HepG2 (cell line): ENCODE measurements around the gene NDUFS7. TPM values are rescaled to one million over a fixed set of nuclear protein-coding genes. Genes with fewer than 3 reads are reported as not detected.
A peak's percentile ranks its signal among the peaks of the same experiment; 100 is the strongest.

ENCODE experiments used
- CBX2 ChIP-seq, 2 experiments: fragments of 200-600 bp in 1 of 2; sonication (generic); formaldehyde crosslinking in 1 of 2; IDR thresholded peaks; 2 replicates each; pipeline versions ENCODE4 v1.7.0 to v1.8.1; 2018 to 2022; ENCODE audit warnings: low read depth in 2 of 2, low read length in 1 of 2, mild to moderate bottlenecking in 1 of 2, missing genetic modification reagents in 1 of 2
- FLYWCH1 ChIP-seq: sonication (generic); formaldehyde crosslinking; IDR thresholded peaks from 2 replicates; pipeline ENCODE4 v1.8.1; 2023; ENCODE audit warnings: mild to moderate bottlenecking, missing genetic modification reagents
- FOXP1 ChIP-seq, 2 experiments: fragments of 450-650 bp in 1 of 2; IDR thresholded peaks; 2 replicates each; pipeline ENCODE4 v1.6.1; 2017 to 2018; ENCODE audit warnings: antibody characterized with exemption in 1 of 2
- IKZF1 ChIP-seq: fragments of 450-650 bp; IDR thresholded peaks from 2 replicates; pipeline ENCODE4 v1.7.1; 2016
- MEIS1 ChIP-seq: sonication (generic); formaldehyde crosslinking; IDR thresholded peaks from 2 replicates; pipeline ENCODE4 v1.9.0; 2021; ENCODE audit warnings: mild to moderate bottlenecking, missing genetic modification reagents, moderate library complexity, borderline replicate concordance
- MYPOP ChIP-seq: sonication (generic); formaldehyde crosslinking; IDR thresholded peaks from 2 replicates; pipeline ENCODE4 v1.8.1; 2023; ENCODE audit warnings: mild to moderate bottlenecking, moderate library complexity, missing genetic modification reagents
- RAD51 ChIP-seq: fragments of 450-650 bp; IDR thresholded peaks from 2 replicates; pipeline ENCODE4 v1.6.1; 2016; ENCODE audit warnings: borderline replicate concordance
- RCOR2 ChIP-seq: IDR thresholded peaks from 2 replicates; pipeline ENCODE4 v1.6.1; 2016; ENCODE audit warnings: missing biosample characterization, missing genetic modification reagents
- YEATS2 ChIP-seq: sonication (generic); formaldehyde crosslinking; IDR thresholded peaks from 2 replicates; pipeline ENCODE4 v1.4.0; 2020; ENCODE audit warnings: missing genetic modification reagents, borderline replicate concordance
- ZBTB37 ChIP-seq: sonication (generic); formaldehyde crosslinking; IDR thresholded peaks from 2 replicates; pipeline ENCODE4 v1.4.0; 2020; ENCODE audit warnings: mild to moderate bottlenecking, missing genetic modification reagents
- ZKSCAN5 ChIP-seq: sonication (generic); formaldehyde crosslinking; IDR thresholded peaks from 2 replicates; pipeline ENCODE4 v1.5.1; 2020; ENCODE audit warnings: mild to moderate bottlenecking, missing genetic modification reagents
- ZNF224 ChIP-seq: sonication (generic); formaldehyde crosslinking; IDR thresholded peaks from 2 replicates; pipeline ENCODE4 v1.5.0; 2020; ENCODE audit warnings: mild to moderate bottlenecking, missing genetic modification reagents
- ZNF549 ChIP-seq: sonication (generic); formaldehyde crosslinking; IDR thresholded peaks from 2 replicates; pipeline ENCODE4 v1.5.0; 2020; ENCODE audit warnings: missing genetic modification reagents
- polyA plus RNA-seq, 8 experiments: library from polyadenylated mRNA; depleted of rRNA in 3 of 8; stranded (reverse) in 7 of 8; unstranded in 1 of 8; fragments of >200 nt; fragmentation: Illumina TruSeq in 4 of 8; extraction: Trizol in 4 of 8; gene quantifications; 2 replicates each; pipeline versions ENCODE4 v1.2.1 to v1.2.3, GENCODE V29; 2011 to 2016; ENCODE audit warnings: low read depth in 4 of 8, missing spikeins in 1 of 8, mixed read lengths in 1 of 8; ENCODE audit not compliant: insufficient read depth in 1 of 8
- total RNA-seq, 5 experiments: library from RNA; depleted of rRNA; stranded (reverse); fragments of >200 nt; fragmentation: Illumina TruSeq; extraction: Trizol; gene quantifications; 2 replicates each; pipeline ENCODE4 v1.2.3, GENCODE V29; 2016; ENCODE audit warnings: low read depth in 1 of 5
- TF ChIP-seq, protein P1 (sequence below): sonication (generic); formaldehyde crosslinking; IDR thresholded peaks from 2 replicates; pipeline ENCODE4 v1.5.0; 2020; ENCODE audit warnings: mild to moderate bottlenecking, missing genetic modification reagents
- TF ChIP-seq, protein P2 (sequence below): IDR thresholded peaks from 2 replicates; pipeline ENCODE4 v1.6.1; 2016; ENCODE audit warnings: low read depth, control low read depth
- TF ChIP-seq, protein P3 (sequence below), 2 experiments: sonication (generic) in 1 of 2; formaldehyde crosslinking in 1 of 2; IDR thresholded peaks; 2 replicates each; pipeline versions ENCODE4 v1.4.0 to v1.6.1; 2016 to 2020; ENCODE audit warnings: borderline replicate concordance in 1 of 2, low read depth in 1 of 2, mild to moderate bottlenecking in 1 of 2, missing genetic modification reagents in 1 of 2

Gene NDUFS7
- total and polyA plus RNA-seq, 2 of the 13 experiments (the other 11 are each of a cell fraction or from before 2014, with no cell fraction given), result 34.3 to 66.9 TPM

- no peak for TF ChIP-seq FLYWCH1 (CRISPR knock-in tag)
- TF ChIP-seq, protein P1, sequence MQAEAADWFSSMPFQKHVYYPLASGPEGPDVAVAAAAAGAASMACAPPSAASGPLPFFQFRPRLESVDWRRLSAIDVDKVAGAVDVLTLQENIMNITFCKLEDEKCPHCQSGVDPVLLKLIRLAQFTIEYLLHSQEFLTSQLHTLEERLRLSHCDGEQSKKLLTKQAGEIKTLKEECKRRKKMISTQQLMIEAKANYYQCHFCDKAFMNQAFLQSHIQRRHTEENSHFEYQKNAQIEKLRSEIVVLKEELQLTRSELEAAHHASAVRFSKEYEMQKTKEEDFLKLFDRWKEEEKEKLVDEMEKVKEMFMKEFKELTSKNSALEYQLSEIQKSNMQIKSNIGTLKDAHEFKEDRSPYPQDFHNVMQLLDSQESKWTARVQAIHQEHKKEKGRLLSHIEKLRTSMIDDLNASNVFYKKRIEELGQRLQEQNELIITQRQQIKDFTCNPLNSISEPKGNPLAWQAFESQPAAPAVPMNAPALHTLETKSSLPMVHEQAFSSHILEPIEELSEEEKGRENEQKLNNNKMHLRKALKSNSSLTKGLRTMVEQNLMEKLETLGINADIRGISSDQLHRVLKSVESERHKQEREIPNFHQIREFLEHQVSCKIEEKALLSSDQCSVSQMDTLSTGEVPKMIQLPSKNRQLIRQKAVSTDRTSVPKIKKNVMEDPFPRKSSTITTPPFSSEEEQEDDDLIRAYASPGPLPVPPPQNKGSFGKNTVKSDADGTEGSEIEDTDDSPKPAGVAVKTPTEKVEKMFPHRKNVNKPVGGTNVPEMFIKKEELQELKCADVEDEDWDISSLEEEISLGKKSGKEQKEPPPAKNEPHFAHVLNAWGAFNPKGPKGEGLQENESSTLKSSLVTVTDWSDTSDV, result peak; percentile 82
- TF ChIP-seq MEIS1, result peak; percentile 49
- peak; percentile 66 for TF ChIP-seq RCOR2 (CRISPR knock-in tag)
- TF ChIP-seq YEATS2, result peak; percentile 100
- no peak for TF ChIP-seq IKZF1
- TF ChIP-seq ZNF224 (CRISPR knock-in tag), result peak; percentile 97
- no peak for TF ChIP-seq CBX2 (IDR thresholded peaks at IDR 0.05; ENCODE audit: low read depth, low read length)
- no peak for TF ChIP-seq CBX2 (CRISPR knock-in tag; IDR thresholded peaks at IDR 0.05; ENCODE audit: low read depth)
- TF ChIP-seq MYPOP (CRISPR knock-in tag), result peak; percentile 89; the same call in 1 of the 2 replicates
- TF ChIP-seq ZKSCAN5 (CRISPR knock-in tag), result peak; percentile 78; the same call in 1 of the 2 replicates
- no peak for TF ChIP-seq FOXP1 (IDR thresholded peaks at IDR 0.05)
- no peak for TF ChIP-seq FOXP1 (CRISPR knock-in tag; IDR thresholded peaks at IDR 0.05)
- TF ChIP-seq, protein P2, sequence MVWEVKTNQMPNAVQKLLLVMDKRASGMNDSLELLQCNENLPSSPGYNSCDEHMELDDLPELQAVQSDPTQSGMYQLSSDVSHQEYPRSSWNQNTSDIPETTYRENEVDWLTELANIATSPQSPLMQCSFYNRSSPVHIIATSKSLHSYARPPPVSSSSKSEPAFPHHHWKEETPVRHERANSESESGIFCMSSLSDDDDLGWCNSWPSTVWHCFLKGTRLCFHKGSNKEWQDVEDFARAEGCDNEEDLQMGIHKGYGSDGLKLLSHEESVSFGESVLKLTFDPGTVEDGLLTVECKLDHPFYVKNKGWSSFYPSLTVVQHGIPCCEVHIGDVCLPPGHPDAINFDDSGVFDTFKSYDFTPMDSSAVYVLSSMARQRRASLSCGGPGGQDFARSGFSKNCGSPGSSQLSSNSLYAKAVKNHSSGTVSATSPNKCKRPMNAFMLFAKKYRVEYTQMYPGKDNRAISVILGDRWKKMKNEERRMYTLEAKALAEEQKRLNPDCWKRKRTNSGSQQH (CRISPR knock-in tag), result peak; percentile 61
- no peak for TF ChIP-seq RAD51
- peak; percentile 89; the same call in 1 of the 2 replicates for TF ChIP-seq ZNF549 (CRISPR knock-in tag)
- TF ChIP-seq ZBTB37, result peak; percentile 48; the same call in 1 of the 2 replicates
- TF ChIP-seq, protein P3, sequence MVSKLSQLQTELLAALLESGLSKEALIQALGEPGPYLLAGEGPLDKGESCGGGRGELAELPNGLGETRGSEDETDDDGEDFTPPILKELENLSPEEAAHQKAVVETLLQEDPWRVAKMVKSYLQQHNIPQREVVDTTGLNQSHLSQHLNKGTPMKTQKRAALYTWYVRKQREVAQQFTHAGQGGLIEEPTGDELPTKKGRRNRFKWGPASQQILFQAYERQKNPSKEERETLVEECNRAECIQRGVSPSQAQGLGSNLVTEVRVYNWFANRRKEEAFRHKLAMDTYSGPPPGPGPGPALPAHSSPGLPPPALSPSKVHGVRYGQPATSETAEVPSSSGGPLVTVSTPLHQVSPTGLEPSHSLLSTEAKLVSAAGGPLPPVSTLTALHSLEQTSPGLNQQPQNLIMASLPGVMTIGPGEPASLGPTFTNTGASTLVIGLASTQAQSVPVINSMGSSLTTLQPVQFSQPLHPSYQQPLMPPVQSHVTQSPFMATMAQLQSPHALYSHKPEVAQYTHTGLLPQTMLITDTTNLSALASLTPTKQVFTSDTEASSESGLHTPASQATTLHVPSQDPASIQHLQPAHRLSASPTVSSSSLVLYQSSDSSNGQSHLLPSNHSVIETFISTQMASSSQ (IDR thresholded peaks at IDR 0.05; ENCODE audit: low read depth), result no peak
- TF ChIP-seq, protein P3 (CRISPR knock-in tag; IDR thresholded peaks at IDR 0.05; ENCODE audit: borderline replicate concordance), result peak; percentile 85; the same call in 1 of the 2 replicates
These were observed 54.6 kb downstream of the NDUFS7 start, which contains the start of gene RPS15 (continued) for GRCh38 chr19:1438035-1438932.
